NCI-H526 (cell line): ENCODE results near the gene SRPK2.
"Not testable (repeated sequence)": the region's sequence is repeated elsewhere in the genome, so short reads cannot be mapped to it uniquely, and the experiment has no call there.

Source experiments
- DNase-seq, 2 experiments: peaks; one replicate each; lab custom pipeline; 2025; lab: John Stamatoyannopoulos, UW

The SRPK2 gene

DNA sequence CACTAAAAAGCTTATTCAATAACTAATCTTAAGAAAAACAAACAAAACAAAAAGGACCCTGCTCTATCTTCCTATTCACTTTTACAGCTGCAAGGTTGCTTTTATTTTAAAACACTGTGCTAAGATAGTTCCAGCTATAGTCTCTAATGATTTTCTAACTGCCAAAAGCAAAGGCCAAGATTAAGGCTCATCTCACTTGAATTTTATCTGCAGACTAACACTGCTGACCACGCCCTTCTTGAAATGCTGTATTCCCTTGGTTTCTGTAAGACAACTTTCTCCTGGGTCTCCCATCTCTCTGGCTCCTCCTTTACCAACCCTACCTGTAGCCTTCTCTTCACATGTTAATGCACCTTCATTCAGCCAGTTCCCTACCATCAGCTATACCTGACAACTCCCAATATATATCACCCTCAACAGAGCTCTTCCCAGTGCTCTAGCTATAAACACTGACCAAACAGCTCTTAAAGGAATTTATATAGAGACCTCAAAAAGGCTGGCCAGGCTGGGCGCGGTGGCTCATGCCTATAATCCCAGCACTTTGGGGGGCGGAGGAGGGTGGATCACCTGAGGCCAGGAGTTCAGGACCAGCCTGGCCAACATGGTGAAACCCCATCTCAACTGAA, 11.7 kb downstream of the SRPK2 start:
- no peak for DNase-seq

DNA sequence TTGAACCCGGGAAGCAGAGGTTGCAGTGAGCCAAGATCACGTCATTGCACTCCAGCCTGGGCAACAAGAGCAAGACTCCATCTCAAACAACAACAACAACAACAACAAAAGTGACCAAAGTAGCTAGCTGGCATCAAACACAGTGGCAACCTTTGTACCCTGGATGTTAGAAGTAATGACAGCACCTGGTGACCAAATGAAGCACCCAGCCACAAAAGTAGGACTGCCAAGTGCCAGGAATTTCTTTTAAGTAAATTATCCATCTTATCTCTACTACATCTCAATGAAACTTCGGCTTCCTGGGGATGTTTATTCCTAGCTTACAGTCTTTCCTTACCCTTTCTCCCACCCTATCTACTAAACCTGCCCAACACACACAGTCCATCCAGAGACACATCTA, 18.8 kb downstream of the SRPK2 start:
- no peak for DNase-seq

DNA sequence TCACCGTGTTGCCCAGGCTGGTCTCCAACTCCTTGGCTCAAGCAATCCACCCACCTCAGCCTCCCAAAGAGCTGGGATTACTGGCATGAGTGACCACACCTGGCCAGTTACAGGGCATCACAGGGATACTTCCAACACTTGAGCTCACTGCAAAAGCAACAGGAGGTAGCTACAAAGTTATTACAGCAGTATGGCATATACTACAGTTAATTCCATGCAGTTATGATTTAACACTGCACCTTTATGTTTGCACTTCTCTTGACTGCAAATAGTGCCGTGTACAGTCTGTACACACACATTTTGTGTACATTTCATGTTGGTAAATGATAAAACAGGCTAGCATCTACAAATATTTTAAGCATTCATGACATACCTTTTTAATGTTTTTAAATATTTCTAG, 21.3 kb downstream of the SRPK2 start:
- no peak for DNase-seq

DNA sequence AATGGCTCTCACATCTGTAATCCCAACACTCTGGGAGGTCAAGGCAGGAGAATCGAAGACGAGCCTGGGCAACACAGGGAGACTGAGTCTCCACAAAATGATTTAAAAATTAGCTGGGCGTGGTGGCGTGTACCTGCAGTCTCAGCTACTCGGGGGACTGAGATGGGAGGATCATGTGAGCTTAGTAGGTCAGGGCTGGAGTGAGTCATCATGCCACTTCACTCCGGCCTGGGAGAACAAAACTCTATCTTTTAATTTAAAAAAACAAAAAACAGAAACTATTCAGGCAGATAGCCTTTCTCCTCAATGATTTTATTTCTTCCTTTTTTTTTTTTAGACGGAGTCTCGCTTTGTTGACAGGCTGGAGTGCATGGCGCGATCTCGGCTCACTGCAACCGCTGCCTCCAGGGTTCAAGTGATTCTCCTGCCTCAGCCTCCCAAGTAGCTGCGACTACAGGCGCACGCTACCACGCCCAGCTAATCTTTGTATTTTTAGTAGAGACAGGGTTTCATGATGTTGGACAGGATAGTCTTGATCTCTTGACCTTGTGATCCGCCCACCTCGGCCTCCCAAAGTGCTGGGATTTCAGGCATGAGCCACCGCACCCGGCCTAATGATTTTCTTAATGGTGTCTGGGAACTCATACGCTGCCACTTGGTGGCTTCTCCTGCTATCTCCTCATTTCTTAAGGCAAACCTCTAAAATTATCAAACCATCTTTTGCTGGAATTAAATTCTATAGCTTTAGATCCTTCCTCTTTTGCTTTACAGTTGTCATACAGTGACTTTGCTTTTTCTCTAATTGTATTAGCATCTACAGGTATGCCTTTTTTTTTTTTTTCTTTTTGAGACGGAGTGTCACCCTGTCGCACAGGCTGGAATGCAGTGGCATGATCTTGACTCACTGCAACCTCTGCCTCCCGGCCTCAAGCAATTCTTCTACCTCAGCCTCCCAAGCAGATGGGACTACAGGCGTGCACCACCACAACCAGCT, 22.9 kb downstream of the SRPK2 start:
- DNase-seq = no peak

DNA sequence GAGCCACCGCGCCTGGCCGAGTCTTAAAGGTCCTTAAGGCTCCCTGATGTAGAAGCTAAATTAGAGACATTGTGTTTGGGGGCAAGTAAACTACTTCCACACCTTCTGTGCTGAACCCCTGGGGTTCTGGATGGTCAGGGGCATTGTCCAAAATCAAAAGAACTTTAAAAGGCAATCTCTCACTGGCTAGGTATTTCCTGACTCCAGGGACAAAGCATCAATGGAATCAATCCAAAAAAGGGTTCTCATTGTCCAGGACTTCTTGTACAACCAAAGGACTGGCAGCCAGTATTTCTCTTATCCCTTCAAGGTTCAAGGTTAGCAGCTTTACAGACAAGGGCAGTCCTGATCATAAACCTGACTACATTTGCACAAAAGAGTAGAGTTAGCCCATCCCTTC, 24.0 kb downstream of the SRPK2 start:
- no peak for DNase-seq

DNA sequence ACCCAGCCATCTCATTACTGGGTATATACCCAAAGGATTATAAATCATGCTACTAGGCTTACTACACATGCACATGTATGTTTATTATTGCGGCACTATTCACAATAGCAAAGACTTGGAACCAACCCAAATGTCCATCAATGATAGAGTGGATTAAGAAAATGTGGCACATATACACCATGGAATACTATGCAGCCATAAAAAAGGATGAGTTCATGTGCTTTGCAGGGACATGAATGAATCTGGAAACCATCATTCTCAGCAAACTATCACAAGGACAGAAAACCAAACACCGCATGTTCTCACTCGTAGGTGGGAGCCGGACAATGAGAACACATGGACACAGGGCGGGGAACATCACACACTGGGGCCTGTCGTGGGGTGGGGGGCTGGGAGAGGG, 25.1 kb downstream of the SRPK2 start:
- not testable (repeated sequence) for DNase-seq

DNA sequence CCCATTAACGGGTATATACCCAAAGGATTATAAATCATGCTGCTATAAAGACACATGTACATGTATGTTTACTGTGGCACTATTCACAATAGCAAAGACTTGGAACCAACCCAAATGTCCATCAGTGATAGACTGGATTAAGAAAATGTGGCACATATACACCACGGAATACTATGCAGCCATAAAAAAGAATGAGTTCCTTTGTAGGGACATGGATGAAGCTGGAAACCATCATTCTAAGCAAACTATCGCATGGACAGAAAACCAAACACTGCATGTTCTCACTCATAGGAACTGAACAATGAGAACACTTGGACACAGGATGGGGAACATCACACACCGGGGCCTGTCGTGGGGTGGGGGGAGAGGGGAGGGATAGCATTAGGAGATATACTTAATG, 26.0 kb downstream of the SRPK2 start:
- DNase-seq = not testable (repeated sequence)

DNA sequence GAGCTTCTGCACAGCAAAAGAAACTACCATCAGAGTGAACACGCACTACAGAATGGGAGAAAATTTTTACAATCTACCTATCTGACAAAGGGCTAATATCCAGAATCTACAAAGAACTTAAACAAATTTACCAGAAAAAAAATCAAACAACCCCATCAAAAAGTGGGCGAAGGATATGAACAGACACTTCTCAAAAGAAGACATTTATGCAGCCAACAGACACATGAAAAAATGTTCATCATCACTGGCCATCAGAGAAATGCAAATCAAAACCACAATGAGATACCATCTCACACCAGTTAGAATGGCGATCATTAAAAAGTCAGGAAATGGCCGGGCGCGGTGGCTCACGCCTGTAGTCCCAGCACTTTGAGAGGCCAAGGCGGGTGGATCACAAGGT, 26.7 kb downstream of the SRPK2 start:
- DNase-seq = not testable (repeated sequence)

DNA sequence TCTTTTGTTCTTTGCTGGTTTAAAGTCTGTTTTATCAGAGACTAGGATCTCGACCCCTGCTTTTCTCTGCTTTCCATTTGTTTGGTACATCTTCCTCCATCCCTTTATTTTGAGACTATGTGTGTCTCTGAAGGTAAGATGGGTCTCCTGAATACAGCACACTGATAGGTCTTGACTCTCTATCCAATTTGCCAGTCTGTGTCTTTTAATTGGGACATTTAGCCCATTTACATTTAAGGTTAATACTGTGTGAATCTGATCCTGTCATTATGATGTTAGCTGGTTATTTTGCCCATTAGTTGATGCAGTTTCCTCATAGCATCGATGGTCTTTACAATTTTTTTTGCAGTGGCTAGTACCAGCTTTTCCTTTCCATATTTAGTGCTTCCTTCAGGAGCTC, 28.6 kb downstream of the SRPK2 start:
- DNase-seq = not testable (repeated sequence)

DNA sequence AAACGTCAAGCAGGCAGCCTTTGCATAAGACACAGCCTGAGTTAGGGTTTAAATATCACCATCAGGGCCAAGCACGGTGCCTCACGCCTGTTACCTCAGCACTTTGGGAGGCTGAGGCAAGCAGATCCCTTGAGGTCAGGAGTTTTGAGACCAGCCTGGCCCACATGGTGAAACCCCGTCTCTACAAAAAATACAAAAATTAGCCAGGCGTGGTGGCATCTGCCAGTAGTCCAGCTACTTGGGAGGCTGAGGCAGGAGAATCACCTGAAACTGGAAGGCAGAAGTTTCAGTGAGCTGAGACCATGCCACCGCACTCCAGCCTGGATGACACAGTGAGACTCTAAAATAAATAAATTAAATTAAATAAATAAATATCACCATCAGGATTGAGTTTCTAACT, 33.0 kb downstream of the SRPK2 start:
- peak; percentile 13 to 71 for DNase-seq

DNA sequence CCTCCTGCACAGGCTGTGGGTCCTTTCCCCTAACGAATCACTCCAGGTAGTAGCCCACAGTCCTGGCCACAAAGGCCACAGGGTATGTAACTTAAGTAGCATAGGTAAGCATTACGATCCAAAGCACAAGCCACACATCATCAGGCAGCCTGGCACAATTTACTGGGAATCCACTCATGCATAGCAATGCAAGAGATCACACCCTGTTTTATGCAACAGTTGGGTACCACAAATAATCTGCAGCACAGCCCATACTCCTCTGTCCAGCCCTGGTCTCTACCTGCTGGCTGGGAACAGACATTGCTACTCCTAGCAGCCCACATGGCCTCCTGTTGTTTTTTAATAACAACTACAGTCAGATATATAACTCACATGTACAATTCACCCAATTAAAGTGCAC, 34.3 kb downstream of the SRPK2 start:
- DNase-seq = peak; percentile 26 to 72

DNA sequence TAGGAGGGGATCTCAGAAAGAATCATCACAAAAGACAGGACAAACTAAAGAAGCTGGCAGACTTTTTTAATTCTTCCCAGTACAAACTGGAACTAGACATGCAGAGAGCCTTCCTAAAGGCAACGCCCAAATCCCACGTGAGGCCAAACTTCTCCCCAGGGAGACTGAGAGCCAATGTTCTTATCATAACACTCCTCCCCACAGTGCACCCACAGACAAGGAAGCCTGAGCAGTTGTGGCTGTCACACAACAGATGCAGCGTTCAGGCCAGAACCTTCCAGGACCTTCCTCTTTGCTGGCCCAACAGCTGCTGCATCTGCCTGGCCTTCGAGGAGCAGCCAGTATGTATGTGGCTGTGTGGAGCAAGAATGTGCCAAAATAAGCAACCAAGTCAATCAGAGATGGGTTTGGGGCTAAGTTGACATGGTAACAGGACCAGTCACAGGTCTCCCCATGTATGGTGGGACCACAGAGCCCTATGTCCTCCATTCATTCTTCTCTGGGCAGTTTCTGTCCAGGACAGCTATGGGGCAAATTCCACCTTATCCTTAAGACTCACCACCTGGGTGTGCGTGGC, 34.9 kb downstream of the SRPK2 start:
- peak; percentile 82 to 85 for DNase-seq

DNA sequence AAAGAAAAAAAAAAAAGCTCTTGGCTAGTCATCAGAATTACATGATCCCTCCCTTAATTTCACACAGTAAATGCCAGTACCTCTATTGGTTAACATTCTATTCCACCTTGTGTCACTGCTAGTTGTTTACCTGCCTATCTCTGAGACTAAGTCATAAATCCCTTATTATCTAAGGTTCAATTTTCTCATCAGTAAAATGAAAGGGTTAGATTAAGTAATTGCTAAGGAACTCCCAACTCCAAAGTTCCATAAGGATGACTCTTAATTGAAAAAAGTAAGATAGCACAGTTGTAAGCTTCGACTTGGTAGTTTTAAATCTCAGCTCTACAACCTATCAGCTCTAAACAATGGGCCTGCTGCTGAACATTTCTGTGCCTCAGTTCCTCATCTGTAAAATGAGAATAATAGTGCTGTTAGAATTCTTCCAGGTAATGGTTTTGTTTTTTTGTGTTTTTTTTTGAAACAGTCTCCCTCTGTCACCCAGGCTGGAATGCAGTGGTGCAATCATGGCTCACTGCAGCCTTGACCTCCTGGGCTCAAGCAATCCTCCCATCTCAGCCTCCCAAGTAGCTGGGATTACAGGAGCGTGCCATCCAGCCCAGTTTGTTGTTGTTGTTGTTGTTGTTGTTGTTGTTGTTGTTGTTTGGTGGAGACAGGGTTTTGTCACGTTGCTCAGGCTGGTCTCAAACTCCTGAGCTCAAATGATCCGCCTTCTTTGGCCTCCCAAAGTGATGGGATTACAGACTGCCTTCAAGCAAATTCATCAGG, 35.6 kb downstream of the SRPK2 start:
- DNase-seq = no peak

DNA sequence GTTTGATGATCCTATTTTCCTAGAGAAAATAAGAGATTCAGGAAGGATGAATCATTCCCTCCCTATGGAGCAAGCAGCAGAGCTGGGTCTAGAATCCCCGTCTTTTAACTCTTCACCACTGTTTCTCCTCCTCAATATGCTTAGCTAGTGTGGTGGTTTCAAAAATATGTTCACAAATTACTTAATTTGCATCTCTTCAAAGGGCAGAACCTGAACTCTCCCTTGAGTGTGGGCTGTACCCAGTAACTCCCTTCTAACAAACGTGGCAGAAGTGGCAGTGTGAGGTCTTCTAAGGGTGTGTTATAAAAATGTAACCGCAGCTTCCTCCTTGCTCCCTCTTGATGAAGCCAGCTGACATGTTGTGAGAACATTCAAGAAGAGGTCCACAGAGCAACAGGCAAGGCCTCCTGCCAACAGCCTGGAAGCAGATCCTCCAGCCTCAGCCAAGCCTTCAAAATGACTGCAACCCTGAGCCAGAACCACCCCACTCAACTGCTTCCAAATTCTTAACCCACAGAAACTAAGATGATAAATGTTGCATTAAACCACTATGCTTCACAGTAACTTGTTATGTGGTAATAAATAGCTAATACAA, 36.6 kb downstream of the SRPK2 start:
- peak; percentile 79 to 87 for DNase-seq

DNA sequence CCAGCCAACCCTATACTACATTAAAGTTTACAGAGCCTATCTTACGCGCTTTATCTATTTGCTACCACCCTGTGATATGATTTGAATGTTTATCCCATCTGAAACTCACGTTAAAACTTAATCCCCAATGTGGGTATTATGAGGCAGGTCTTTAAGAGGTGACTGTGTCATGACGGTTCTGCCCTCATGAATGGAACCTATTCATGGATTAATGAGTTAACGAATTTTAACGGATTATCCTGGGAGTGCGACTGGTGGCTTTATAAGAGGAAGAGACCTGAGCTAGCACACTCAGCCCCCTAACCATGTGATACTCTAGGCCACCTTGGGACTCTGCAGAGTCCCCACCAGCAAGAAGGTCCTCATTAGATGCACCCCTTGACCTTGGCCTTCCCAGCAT, 37.8 kb downstream of the SRPK2 start:
- DNase-seq = peak; percentile 82 to 86

DNA sequence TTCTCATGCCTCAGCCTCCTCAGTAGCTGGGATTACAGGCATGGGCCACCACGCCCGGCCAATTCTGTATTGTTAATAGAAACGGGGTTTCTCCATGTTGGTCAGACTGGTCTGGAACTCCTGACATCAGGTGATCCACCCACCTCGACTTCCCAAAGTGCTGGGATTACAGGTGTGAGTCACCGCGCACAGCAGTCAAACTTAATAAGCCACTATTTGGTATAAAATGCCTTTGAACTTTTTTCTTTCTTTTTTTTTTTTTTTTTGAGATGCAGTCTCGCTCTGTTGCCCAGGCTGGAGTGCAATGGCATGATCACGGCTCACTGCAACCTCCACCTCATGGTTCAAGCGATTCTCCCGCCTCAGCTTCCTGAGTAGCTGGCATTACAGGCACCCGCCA, 40.5 kb downstream of the SRPK2 start:
- DNase-seq = not testable (repeated sequence)

DNA sequence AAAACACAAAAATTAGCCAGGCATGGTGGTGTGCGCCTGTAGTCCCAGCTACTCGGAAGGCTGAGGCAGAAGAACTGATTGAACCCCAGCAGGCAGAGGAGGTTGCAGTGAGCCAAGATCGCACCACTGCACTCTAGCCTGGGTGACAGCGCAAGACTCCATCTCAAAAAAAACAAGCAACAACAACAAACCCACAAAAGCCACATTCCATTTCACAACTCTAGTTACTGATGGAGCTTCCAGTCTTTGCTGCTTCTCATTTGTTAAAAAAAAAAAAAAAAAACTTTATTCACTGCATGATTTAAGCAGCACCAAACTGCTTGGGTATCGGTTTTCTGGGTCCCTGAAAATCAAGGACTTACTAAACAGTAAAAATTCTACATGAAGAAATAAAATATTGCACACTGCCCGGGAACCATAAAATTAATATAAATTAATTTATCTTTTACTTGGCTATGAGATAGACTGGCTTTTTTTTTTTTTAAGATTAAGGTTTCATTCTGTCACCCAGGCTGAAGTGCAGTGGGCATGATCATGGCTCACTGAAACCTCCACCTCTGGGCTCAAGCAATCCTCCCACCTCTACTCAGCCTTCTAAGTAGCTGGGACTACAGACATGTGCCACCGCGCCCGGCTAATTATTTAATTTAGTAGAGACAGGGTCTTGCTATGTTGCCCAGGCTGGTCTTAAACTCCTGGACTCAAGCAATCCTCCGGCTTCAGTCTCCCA, 42.0 kb downstream of the SRPK2 start:
- no peak for DNase-seq

DNA sequence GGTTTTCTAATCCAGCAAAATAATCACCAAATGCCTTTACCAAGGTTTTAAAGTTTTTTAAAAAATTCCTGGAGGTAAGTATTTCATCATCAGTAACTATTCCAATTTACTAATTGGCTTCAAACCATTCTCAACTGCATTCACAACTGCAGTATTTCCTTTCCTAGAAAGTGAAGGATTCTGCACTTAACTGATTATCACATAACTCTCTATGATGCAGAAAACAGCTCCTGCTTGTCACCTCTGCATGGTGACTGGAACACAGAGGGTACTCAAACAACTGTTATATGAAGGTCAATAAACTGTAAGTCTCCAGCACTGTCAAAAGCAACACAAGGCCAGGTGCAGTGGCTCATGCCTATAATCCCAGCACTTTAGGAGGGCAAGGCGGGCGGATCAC, 42.6 kb downstream of the SRPK2 start:
- DNase-seq = no peak

DNA sequence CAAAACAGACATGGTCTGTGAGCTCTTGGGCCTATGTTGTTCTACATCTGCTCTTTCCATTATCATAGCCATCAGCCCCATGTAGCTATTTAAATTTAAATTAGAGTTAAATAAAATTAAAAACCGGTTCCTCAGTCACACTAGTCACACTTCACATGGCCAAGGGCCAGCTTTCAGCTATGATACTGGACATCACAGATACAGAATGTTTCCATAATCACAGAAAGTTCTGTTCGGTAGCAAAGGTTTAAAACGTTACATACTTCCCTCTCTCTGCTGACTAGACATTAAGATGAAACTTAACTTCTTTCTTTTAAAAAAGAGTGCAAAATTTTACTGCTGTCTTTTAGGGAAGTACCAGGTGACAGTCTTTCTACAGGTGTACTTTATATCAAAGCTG, 43.0 kb downstream of the SRPK2 start:
- DNase-seq = peak in 1 of 2 experiments; percentile 28

DNA sequence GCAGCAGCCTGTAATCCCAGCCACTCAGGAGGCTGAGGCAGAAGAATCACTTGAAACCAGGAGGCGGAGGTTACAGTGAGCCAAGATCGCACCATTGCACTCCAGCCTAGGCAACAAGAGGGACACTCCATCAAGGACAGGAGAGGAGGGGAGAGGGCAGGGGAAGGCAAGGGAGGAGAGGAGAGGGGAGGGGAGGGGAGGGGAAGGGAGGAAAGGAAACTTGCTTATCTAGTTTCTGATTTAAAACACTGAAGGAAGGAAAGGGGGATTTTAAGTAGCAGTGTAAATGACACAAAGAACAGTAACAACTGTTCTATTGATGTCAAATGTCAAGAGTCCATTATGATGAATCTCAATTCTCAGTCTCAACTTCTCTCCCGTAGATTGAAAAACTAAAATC, 43.7 kb downstream of the SRPK2 start:
- no peak for DNase-seq
